PC-9 (cell line): Measurements from ENCODE around the gene CKB. TPM values are rescaled to one million over a fixed set of nuclear protein-coding genes. Genes with fewer than 3 reads are reported as not detected.

Source experiments
- BruUV-seq: library from RNA; stranded (reverse); fragments of 400-500 nt; replicated peaks from 2 replicates; lab custom pipeline; 2021; lab: Mats Ljungman, UMichigan
- CTCF ChIA-PET: fragments of 300-600 bp; sonication (Branson Sonifier 250); formaldehyde crosslinking; loops from one replicate; lab custom pipeline; 2022; ENCODE audit warnings: antibody characterized with exemption; lab: Charles Lee
- POLR2A ChIA-PET: fragments of 300-600 bp; sonication (Branson Sonifier 250); formaldehyde crosslinking; loops from one replicate; lab custom pipeline; 2022; ENCODE audit warnings: antibody characterized with exemption; ENCODE audit not compliant: unreplicated experiment; lab: Charles Lee
- DNase-seq, 2 experiments: peaks; one replicate each; pipeline versions ENCODE4 v3.0.0 to v3.0.0-alpha.2; 2015 to 2022; ENCODE audit warnings: mixed read lengths in 1 of 2
- H2AFZ ChIP-seq: fragments of 200-600 bp; sonication (generic); 2 replicates; pipeline ENCODE4 v1.8.1; 2017; ENCODE audit warnings: antibody characterized with exemption
- H3F3A ChIP-seq: fragments of 200-600 bp; sonication (generic); 2 replicates; pipeline ENCODE4 v1.8.1; 2017; ENCODE audit warnings: antibody characterized with exemption, mild to moderate bottlenecking, low read depth; ENCODE audit not compliant: insufficient read depth
- H3K27ac ChIP-seq: fragments of 200-600 bp; sonication (generic); 2 replicates; pipeline ENCODE4 v1.6.1; 2016; ENCODE audit warnings: mixed run types
- H3K27me3 ChIP-seq: fragments of 200-600 bp; sonication (generic); 2 replicates; pipeline ENCODE4 v1.6.1; 2016; ENCODE audit warnings: low read depth, mixed run types; ENCODE audit not compliant: insufficient read depth
- H3K36me3 ChIP-seq: fragments of 200-600 bp; sonication (generic); 2 replicates; pipeline ENCODE4 v1.6.1; 2016; ENCODE audit warnings: low read depth, mixed run types
- H3K4me1 ChIP-seq: fragments of 200-600 bp; sonication (generic); replicated peaks from 2 replicates; pipeline ENCODE4 v1.6.1; 2016; ENCODE audit warnings: mixed run types; ENCODE audit not compliant: insufficient read depth
- H3K4me2 ChIP-seq: fragments of 200-600 bp; sonication (generic); 2 replicates; pipeline ENCODE4 v1.6.1; 2017; ENCODE audit warnings: mixed run types
- H3K4me3 ChIP-seq: fragments of 200-600 bp; sonication (generic); 2 replicates; pipeline ENCODE4 v1.6.1; 2016; ENCODE audit warnings: mixed run types
- H3K79me2 ChIP-seq: fragments of 200-600 bp; sonication (generic); 2 replicates; pipeline ENCODE4 v1.6.1; 2017; ENCODE audit warnings: low read depth, mixed run types
- H3K9me2 ChIP-seq: fragments of 200-600 bp; sonication (generic); 2 replicates; pipeline ENCODE4 v1.8.1; 2017; ENCODE audit warnings: mild to moderate bottlenecking; ENCODE audit not compliant: insufficient read depth
- H3K9me3 ChIP-seq: fragments of 200-600 bp; sonication (generic); 2 replicates; pipeline ENCODE4 v1.8.1; 2016; ENCODE audit warnings: low read depth; ENCODE audit not compliant: insufficient read depth
- H4K20me1 ChIP-seq: fragments of 200-600 bp; sonication (generic); 2 replicates; pipeline ENCODE4 v1.8.1; 2017; ENCODE audit not compliant: insufficient read depth
- EZH2 ChIP-seq: fragments of 200-600 bp; sonication (generic); IDR thresholded peaks from 2 replicates; pipeline ENCODE4 v1.8.0; 2017; ENCODE audit warnings: antibody characterized with exemption, low read depth
- intact Hi-C: fragments of 100-400 bp; cut with micrococcal nuclease; formaldehyde crosslinking; loops from one replicate; pipeline ENCODE4 v1.10.0; 2022; ENCODE audit not compliant: unreplicated experiment
- total RNA-seq: library from RNA; stranded (reverse); gene quantifications from 2 replicates; pipeline ENCODE4 v1.2.3, GENCODE V29; 2021
- TF ChIP-seq, protein P1 (sequence below): fragments of 200-600 bp; sonication (generic); conservative IDR thresholded peaks from 2 replicates; pipeline ENCODE4 v1.6.1; 2017; ENCODE audit warnings: mixed run types, antibody characterized with exemption, mild to moderate bottlenecking, moderate library complexity

The CKB gene
- total RNA-seq, 1 experiment from 2014 or later, result 64.4 TPM

DNA sequence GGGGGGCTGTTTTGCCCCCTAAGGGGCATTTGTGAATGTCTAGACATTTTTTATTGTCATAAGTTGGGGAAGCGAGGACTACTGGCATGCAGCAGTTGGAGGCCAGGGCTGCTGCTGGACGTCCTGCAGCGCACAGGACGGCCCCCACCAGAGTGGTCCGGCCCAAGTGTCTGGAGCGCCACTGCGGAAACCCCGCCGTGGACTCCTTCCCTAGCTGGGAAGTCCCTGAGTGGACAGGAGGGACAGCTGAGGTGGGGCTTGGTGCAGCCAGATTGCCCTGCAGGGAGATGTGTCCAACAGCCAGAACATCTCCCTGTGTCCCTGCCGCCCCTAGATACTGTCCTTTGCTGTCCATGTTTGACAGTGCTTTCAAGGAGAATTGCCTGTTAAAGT lies 5.5 kb downstream of the CKB start:
- Histone ChIP-seq H3F3A (peaks cover 67% of the 10 kb centered on the region), H3K4me3 (no peak overlapping the region), H3K9me2 (no peaks in the 10 kb centered on the region), H3K4me2 (no peak overlapping the region), H3K4me1 (peaks cover 10% of the 10 kb centered on the region), H3K27ac (no peak overlapping the region), H3K36me3 (no peaks in the 10 kb centered on the region), H3K9me3 (no peaks in the 10 kb centered on the region), H3K79me2 (no peaks in the 10 kb centered on the region), H3K27me3 (no peaks in the 10 kb centered on the region), H4K20me1 (peaks cover 29% of the 10 kb centered on the region), H2AFZ (no peak overlapping the region)
- CTCF ChIA-PET, result interaction anchor here (2.9 kb wide), 1 partner anchor 11 kb away, joined by 10 read pairs; the partner anchor contains the start of gene TRMT61A
- no TSS peak for BruUV-seq
- DNase-seq, result no peak
- intact Hi-C loops, result no loop called here
- POLR2A ChIA-PET, result interaction anchor here (0.7 kb wide), 1 partner anchor 59 kb away, joined by 3 read pairs; no protein-coding TSS in a partner anchor
- TF ChIP-seq, protein P1, sequence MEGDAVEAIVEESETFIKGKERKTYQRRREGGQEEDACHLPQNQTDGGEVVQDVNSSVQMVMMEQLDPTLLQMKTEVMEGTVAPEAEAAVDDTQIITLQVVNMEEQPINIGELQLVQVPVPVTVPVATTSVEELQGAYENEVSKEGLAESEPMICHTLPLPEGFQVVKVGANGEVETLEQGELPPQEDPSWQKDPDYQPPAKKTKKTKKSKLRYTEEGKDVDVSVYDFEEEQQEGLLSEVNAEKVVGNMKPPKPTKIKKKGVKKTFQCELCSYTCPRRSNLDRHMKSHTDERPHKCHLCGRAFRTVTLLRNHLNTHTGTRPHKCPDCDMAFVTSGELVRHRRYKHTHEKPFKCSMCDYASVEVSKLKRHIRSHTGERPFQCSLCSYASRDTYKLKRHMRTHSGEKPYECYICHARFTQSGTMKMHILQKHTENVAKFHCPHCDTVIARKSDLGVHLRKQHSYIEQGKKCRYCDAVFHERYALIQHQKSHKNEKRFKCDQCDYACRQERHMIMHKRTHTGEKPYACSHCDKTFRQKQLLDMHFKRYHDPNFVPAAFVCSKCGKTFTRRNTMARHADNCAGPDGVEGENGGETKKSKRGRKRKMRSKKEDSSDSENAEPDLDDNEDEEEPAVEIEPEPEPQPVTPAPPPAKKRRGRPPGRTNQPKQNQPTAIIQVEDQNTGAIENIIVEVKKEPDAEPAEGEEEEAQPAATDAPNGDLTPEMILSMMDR, result no peak
- no peak for TF ChIP-seq EZH2

GRCh38 chr14:103516426-103517173 lies 6.0 kb downstream of the CKB start:
- Histone ChIP-seq H3K4me3 (no peak overlapping the region), H3K79me2 (no peaks in the 10 kb centered on the region), H4K20me1 (peaks cover 29% of the 10 kb centered on the region), H3K4me1 (peaks cover 5% of the 10 kb centered on the region; the same call in 1 of the 2 replicates), H3K36me3 (no peaks in the 10 kb centered on the region), H3K27ac (0 out of 2 replicates have a peak overlapping the region, but pooled peaks have one; percentile 1), H3K27me3 (no peaks in the 10 kb centered on the region), H3K9me3 (no peaks in the 10 kb centered on the region), H2AFZ (no peak overlapping the region), H3K4me2 (no peak overlapping the region), H3K9me2 (no peaks in the 10 kb centered on the region), H3F3A (peaks cover 68% of the 10 kb centered on the region)
- DNase-seq, result no peak
- intact Hi-C loops, result no loop called here
- no peak for TF ChIP-seq EZH2
- TF ChIP-seq, protein P1, result no peak
- ChIA-PET CTCF (interaction anchor here (2.9 kb wide), 1 partner anchor 12 kb away, joined by 10 read pairs; the partner anchor contains the start of gene TRMT61A), POLR2A (interaction anchor here (0.7 kb wide), 1 partner anchor 60 kb away, joined by 3 read pairs; no protein-coding TSS in a partner anchor)
- no TSS peak for BruUV-seq

- DNase-seq, result no peak
- TF ChIP-seq, protein P1, result no peak
- no peak for TF ChIP-seq EZH2
- no TSS peak for BruUV-seq
- Histone ChIP-seq H3K4me3 (no peak overlapping the region), H3K27me3 (no peaks in the 10 kb centered on the region), H3K9me2 (no peaks in the 10 kb centered on the region), H4K20me1 (peaks cover 22% of the 10 kb centered on the region; the same call in 1 of the 2 replicates), H3K4me2 (no peak overlapping the region), H3K4me1 (no peaks in the 10 kb centered on the region), H2AFZ (no peak overlapping the region), H3K9me3 (no peaks in the 10 kb centered on the region), H3K79me2 (no peaks in the 10 kb centered on the region), H3K36me3 (0 out of 2 replicates have a peak, but pooled peaks cover 2% of the 10 kb centered on the region), H3F3A (peaks cover 57% of the 10 kb centered on the region), H3K27ac (no peak overlapping the region)
- POLR2A ChIA-PET, result interaction anchor here (0.6 kb wide), 3 partner anchors 73 to 485 kb away, joined by 3 to 4 read pairs (median 4); no protein-coding TSS in a partner anchor
- intact Hi-C loops, result no loop called here
- CTCF ChIA-PET, result no interaction called here
Measured at GRCh38 chr14:103514596-103515421, 7.8 kb downstream of the CKB start.
